Small intestine (tissue), 7 donors: ENCODE data around the gene PRRC2C. TPM values are rescaled to one million over a fixed set of nuclear protein-coding genes. Genes with fewer than 3 reads are reported as not detected.

Source experiments
- DNase-seq, 2 donors: peaks; one replicate each; pipeline versions ENCODE4 v3.0.0 to v3.0.0-alpha.2; 2013
- FAIRE-seq: peaks from 2 replicates; lab custom pipeline; 2012; peaks lifted over from hg19 to GRCh38; lab: Jason Lieb, UNC
- H3K27ac ChIP-seq, 3 donors: one replicate each; pipeline ENCODE4 v1.5.1; 2013; ENCODE audit warnings: low read length in 2 of 3, mild to moderate bottlenecking in 2 of 3, control low read depth in 1 of 3, inconsistent platforms in 1 of 3, low read depth in 1 of 3, moderate library complexity in 1 of 3
- H3K27me3 ChIP-seq, 3 donors: one replicate each; pipeline ENCODE4 v1.6.1; 2013; ENCODE audit warnings: low read length in 3 of 3, inconsistent platforms in 1 of 3; ENCODE audit not compliant: control insufficient read depth in 3 of 3, insufficient read depth in 3 of 3
- H3K36me3 ChIP-seq, 3 donors: one replicate each; pipeline ENCODE4 v1.6.1; 2013; ENCODE audit warnings: low read length in 3 of 3, inconsistent platforms in 1 of 3, low read depth in 1 of 3, mild to moderate bottlenecking in 1 of 3, moderate library complexity in 1 of 3; ENCODE audit not compliant: control insufficient read depth in 3 of 3, insufficient read depth in 2 of 3
- H3K4me1 ChIP-seq, 3 donors: one replicate each; pipeline ENCODE4 v1.6.1; 2013; ENCODE audit warnings: low read length in 2 of 3, inconsistent platforms in 1 of 3, low read depth in 1 of 3, mild to moderate bottlenecking in 1 of 3, moderate library complexity in 1 of 3; ENCODE audit not compliant: control insufficient read depth in 3 of 3, insufficient read depth in 2 of 3
- H3K4me3 ChIP-seq, 3 donors: one replicate each; pipeline ENCODE4 v1.5.1; 2013; ENCODE audit warnings: low read length in 3 of 3, control low read depth in 1 of 3, inconsistent platforms in 1 of 3, low read depth in 1 of 3, mild to moderate bottlenecking in 1 of 3, moderate library complexity in 1 of 3
- H3K9me3 ChIP-seq, 2 donors: one replicate each; pipeline ENCODE4 v1.6.1; 2013; ENCODE audit warnings: low read depth in 1 of 2, low read length in 1 of 2; ENCODE audit not compliant: control insufficient read depth in 2 of 2, insufficient read depth in 1 of 2
- WGBS, 3 donors: extraction: QIAGEN DNeasy Blood & Tissue Kit; methylation state at CpG; one replicate each; pipeline ENCODE4 v1.1.7; 2013; 5-methylcytosine and 5-hydroxymethylcytosine counted together
- polyA plus RNA-seq, 4 donors: library from polyadenylated mRNA; stranded (reverse) in 3 of 4; unstranded in 1 of 4; fragments of 200-250 nt in 3 of 4; fragments of 120-200 nt in 1 of 4; gene quantifications; one replicate each; pipeline versions ENCODE4 v1.2.1 to v1.2.3, GENCODE V29; 2013
- donor health status: healthy with polysubstance abuse.
- donor health status: control.
- donor health status: control.
- donor health status: Bipolar disorder and iron deficiency.
- donor health status: healthy.

Gene PRRC2C
- polyA plus RNA-seq, 4 donors = 37.4 to 221 (median 112) TPM

DNA sequence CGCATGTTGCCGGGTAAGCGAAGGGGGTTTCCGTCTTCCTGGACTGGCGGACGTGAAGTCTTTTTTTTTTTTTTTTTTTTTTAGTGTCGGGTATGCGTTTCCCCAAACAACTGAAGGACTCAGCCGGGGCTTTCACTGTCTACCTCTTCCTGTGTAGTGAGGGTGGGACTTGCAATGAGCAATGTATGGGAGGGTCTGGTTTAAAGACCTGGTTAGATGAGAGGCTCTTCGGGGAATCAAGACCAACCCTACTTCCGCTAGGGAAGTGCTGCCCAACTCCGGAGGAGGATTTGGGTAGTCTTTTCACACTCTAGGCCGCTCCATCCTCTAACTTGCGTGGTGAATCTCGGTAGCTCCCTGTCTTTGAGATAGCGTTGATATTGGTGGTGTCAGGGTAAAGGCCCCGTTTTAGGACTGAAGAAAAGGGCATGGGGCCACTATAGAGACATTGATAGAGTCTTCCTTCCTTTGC, 754 bp downstream of the PRRC2C start:
- FAIRE-seq = no peak
- H3K36me3 ChIP-seq = peaks cover 0 to 4% (median 0%) of the 10 kb centered on the region in 3 donors
- peak in 1 of 2 donors; percentile 51 for DNase-seq
- H3K27me3 ChIP-seq = no peaks in the 10 kb centered on the region
- WGBS, 3 donors = 0% methylated on average over 17 of the region's 17 CpGs
- peak overlapping the region; percentile 95 to 100 (median 99) for H3K27ac ChIP-seq
- H3K4me1 ChIP-seq = peaks cover 3 to 12% (median 5%) of the 10 kb centered on the region in 3 donors
- H3K4me3 ChIP-seq = peak overlapping the region; percentile 90 to 98 (median 90)
- no peaks in the 10 kb centered on the region for H3K9me3 ChIP-seq

DNA sequence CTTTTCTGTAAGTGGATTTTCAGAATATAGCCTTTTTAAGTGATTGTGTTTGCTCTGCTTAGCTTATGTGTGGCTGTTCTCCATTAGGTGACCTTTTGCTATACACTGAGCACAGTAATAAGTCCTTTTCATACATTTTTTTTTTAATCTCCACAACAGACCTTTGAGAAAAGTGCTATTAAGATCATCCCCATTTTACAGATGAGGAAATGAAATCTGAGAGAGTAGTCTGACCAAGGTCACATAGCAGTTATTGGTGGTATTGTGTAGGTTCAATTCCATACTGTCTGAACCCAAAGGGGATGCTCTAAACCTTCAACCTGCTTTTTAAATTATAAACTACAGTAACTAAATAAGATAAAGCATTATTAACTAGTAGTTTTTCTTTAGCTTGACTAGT, 1.7 kb downstream of the PRRC2C start:
- peaks cover 0 to 7% (median 0%) of the 10 kb centered on the region in 3 donors for H3K36me3 ChIP-seq
- H3K27ac ChIP-seq = peak overlapping the region in 1 of 3 donors; percentile 100
- H3K4me1 ChIP-seq = peaks cover 3 to 12% (median 5%) of the 10 kb centered on the region in 3 donors
- H3K4me3 ChIP-seq = peak overlapping the region in 2 of 3 donors; percentile 90 to 98
- H3K9me3 ChIP-seq = no peaks in the 10 kb centered on the region
- no peak for FAIRE-seq
- H3K27me3 ChIP-seq = no peaks in the 10 kb centered on the region
- no peak for DNase-seq

DNA sequence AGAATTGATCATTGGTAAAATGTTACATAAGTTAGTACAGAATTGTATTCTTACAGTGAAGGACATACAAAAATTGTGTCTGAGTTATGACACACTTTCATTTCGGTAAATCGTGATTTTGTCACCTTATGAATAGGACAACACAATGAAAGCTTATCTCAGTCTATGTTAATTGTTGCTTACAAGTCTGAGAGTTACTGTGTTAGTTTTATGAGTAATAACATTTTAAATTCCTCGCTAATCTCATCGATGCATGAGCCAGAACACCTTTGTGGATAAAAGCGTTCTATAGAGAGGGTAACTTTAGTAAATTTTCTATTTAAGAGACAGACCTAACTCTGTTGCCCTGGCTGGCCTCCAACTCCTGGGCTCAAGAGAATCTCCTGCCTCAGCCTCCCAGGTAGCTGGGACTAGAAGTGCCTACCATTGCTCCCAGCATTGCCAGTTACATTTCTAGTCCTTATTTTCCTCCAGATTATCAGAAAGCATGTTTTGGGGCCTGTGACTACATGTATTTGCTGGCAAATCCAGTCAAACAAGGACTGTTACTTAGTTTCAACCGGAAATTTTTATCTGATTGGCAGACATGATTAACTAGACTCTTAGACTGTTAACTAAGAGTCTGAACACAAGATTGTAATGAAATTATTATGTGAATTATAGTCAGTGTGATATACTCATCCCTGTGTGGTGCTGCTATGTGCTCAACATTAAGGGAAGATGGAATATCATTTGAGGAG, 3.0 kb downstream of the PRRC2C start:
- no peak for FAIRE-seq
- WGBS, 3 donors = 8 to 54% (median 20%) methylated on average over 6 of the region's 6 CpGs
- H3K27ac ChIP-seq = no peak overlapping the region
- H3K36me3 ChIP-seq = peaks cover 0 to 12% (median 0%) of the 10 kb centered on the region in 3 donors
- H3K9me3 ChIP-seq = no peaks in the 10 kb centered on the region
- H3K27me3 ChIP-seq = no peaks in the 10 kb centered on the region
- no peak for DNase-seq
- peaks cover 3 to 12% (median 5%) of the 10 kb centered on the region in 3 donors for H3K4me1 ChIP-seq
- H3K4me3 ChIP-seq = no peak overlapping the region

DNA sequence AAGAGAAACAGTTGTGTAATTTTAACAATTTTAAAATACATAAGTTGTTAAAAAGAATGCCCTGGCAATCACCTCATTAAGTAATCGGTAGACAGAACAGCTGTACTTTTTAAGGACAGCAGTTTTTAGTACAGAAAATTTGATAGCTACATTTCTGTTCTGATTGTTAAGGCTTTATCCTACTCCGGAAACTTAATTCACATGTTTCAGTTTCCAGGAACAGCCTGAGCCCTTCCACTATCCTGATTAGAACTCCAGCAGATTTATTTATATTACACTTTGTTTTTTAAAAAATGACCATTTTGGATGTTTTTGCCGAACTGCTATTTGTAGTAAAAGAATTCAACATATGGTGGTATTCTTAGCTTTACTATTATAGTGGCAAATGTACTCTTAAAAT, 8.7 kb downstream of the PRRC2C start:
- Histone ChIP-seq H3K9me3 (no peaks in the 10 kb centered on the region), H3K36me3 (peaks cover 0 to 21% (median 0%) of the 10 kb centered on the region in 3 donors), H3K27ac (no peak overlapping the region), H3K4me1 (peaks cover 0 to 10% (median 0%) of the 10 kb centered on the region in 3 donors), H3K4me3 (no peak overlapping the region), H3K27me3 (no peaks in the 10 kb centered on the region)
- FAIRE-seq (no peak), DNase-seq (no peak)
- WGBS, 3 donors = 41 to 52% (median 48%) methylated on average over 3 of the region's 3 CpGs

DNA sequence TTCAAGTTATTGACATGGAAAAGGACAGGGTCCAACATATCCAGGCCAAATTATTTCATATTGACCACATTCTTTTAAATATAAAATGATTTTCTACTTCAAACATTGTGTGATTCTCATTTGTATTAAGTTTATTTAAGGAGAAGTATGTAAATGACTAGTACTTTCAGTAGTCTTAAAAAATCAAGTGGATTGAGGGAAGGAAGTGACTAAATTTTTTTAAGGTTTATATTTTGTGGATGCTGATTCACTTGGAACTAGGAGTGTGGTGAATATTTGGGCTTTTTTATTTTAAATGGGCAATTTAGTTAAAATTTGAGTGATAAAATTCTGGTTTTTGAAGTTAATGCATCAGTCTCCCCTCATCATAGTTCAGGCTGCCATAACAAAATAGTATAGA, 10.1 kb downstream of the PRRC2C start:
- no peaks in the 10 kb centered on the region for H3K27me3 ChIP-seq
- peaks cover 0 to 19% (median 2%) of the 10 kb centered on the region in 3 donors for H3K36me3 ChIP-seq
- peaks cover 0 to 13% (median 0%) of the 10 kb centered on the region in 3 donors for H3K4me1 ChIP-seq
- no peaks in the 10 kb centered on the region for H3K9me3 ChIP-seq
- H3K27ac ChIP-seq = no peak overlapping the region
- FAIRE-seq = no peak
- no peak overlapping the region for H3K4me3 ChIP-seq
- no peak for DNase-seq

DNA sequence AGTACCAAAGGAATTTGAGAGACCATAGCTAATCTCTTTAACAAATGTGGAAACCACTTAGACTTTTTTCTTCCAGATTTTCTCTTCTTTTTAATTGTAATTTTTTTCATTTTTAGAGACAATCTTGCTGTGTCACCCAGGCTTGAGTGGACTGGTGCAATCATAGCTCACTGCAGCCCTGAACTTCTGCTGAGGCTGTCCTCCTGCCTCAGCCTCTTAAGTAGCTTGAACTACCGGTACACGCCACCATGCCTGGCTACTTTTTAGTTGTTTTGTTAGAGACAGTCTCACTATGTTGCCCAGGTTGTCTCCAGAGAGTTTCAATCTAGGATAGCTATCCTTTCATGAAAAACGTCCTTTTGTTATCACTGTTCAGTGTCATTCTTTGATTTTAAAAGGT, 15.0 kb downstream of the PRRC2C start:
- Histone ChIP-seq H3K27ac (no peak overlapping the region), H3K4me1 (peaks cover 0 to 13% (median 0%) of the 10 kb centered on the region in 3 donors), H3K27me3 (no peaks in the 10 kb centered on the region), H3K9me3 (no peaks in the 10 kb centered on the region), H3K4me3 (no peak overlapping the region), H3K36me3 (peaks cover 0 to 26% (median 2%) of the 10 kb centered on the region in 3 donors)
- WGBS, 3 donors = 79 to 85% (median 81%) methylated on average over 3 of the region's 3 CpGs
- DNase-seq (no peak), FAIRE-seq (no peak)

DNA sequence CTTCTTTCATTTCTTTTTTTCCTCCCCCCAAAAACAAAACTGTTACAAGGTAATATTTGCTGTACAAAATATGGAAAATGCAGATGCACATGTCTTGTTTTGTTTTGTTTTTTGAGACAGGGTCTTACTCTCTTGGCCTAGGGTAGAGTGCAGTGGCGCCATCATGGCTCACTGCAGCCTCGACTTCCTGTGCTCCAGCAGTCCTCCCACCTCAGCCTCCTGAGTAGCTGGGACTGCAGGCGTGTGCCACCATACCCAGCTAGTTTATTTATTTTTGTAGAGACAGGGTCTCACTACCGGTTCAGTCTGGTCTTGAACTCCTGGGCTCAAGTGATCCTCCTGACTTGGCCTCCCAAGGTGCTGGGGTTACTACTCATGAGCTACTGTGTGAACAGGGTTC, 15.5 kb downstream of the PRRC2C start:
- no peak for FAIRE-seq
- WGBS, 3 donors = 93 to 99% (median 95%) methylated on average over 4 of the region's 4 CpGs
- DNase-seq = no peak
- Histone ChIP-seq H3K4me1 (peaks cover 0 to 12% (median 0%) of the 10 kb centered on the region in 3 donors), H3K27ac (no peak overlapping the region), H3K4me3 (no peak overlapping the region), H3K36me3 (peaks cover 0 to 26% (median 2%) of the 10 kb centered on the region in 3 donors), H3K27me3 (no peaks in the 10 kb centered on the region), H3K9me3 (no peaks in the 10 kb centered on the region)

DNA sequence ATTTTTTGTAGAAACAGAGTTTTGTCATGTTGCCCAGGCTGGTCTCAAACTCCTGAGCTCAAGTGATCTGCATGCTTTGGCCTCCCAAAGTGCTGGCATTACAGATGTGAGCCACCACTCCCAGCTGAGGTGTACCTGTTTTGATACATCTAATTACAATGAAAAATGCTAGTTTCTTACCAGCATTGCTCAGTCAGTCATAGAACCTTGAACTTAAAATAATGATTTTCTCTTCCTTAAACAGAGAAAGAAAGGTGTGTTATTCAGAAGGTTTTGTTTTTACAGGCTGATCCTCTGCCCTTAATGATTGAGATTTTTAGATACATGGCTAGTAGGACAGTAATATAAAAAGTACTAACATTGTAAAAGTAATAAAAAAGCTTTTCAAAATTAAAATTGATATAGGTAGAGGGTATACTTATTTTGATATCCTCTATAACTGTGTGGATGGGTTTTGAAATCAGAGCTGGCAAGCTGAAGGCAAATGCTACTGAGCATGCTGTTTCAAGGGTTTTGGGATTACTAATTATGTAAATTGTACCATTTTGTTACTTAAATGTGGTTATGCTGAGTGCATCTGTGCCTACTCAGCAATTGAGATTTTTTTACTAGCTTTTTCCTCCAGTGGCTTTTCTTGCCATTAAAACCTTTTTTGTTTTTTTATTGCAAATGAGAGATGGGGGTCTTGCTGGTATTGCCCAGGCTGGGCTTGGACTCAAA, 16.1 kb downstream of the PRRC2C start:
- H3K36me3 ChIP-seq = peaks cover 0 to 26% (median 2%) of the 10 kb centered on the region in 3 donors
- no peak overlapping the region for H3K27ac ChIP-seq
- H3K4me1 ChIP-seq = peaks cover 0 to 8% (median 0%) of the 10 kb centered on the region in 3 donors
- no peak for FAIRE-seq
- no peak for DNase-seq
- H3K9me3 ChIP-seq = no peaks in the 10 kb centered on the region
- H3K27me3 ChIP-seq = no peaks in the 10 kb centered on the region
- H3K4me3 ChIP-seq = no peak overlapping the region
